GM18498 (cell line): ENCODE data around the gene PLEKHG5.

ENCODE experiments used
- ATAC-seq: cut with Tn5 transposase; IDR thresholded peaks from one replicate; pipeline ENCODE4 v1.9.1; 2021; ENCODE audit warnings: mild to moderate bottlenecking, moderate library complexity; ENCODE audit not compliant: unreplicated experiment

Gene PLEKHG5

DNA sequence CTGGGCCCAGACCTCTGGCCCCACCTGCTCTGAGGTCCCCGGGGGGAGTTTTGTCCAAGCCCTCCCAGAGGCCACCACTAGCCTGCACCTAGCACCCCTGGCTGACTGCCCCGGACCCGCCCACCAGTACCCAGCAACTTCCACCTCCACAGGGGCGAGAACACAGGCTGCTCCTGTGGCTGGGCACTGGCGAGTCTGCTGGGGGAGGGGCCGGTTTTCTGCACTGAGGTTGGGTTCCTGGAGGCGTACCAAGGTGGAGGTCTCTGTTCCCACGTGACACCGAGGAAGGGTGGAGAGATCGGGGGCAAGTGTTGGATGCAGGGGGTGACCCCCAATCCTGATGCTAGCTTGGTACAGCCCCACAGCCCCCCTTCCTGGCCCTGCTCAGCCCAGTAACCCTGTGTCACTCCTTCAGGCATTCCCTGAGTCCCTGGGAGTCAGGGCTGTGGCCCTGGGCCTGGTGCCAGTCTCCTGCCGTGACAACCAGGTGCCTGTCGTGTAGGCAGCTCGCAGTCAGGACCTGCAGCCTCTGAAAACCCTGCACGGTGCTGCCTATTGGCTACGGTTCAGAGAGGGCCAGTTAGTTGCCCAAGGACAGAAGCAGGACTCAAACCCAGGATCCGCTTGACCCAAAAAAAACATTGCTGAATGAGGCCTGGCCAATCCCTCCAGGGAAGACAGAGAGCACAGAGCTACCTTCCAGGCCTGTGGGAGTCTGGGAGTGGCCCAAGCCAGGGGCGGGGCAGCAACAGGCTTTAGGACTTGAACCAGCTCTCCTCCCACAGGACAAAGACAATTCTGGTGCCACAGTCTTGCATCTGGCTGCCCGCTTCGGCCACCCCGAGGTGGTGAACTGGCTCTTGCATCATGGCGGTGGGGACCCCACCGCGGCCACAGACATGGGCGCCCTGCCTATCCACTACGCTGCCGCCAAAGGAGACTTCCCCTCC, 63.8 kb downstream of the PLEKHG5 start:
- no peak for ATAC-seq

DNA sequence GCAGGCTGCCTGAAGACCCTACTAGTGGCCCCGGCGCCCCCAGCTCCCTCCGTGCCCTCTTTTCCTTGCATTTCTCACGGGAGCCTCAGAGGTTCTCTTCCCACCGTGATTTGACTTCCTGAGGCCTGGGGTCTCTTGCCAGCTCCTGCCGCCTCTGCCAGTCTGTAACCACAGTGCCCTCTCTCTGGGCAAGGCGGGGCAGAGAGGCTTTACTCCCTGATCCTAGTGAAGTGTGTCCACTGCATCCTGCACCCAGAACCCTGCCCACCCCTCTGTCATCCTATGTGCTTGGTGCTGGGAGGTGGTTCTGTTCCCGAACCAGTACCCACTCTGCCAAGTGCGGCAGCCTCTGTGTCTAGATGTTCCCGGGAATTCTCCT, 64.5 kb downstream of the PLEKHG5 start:
- no peak for ATAC-seq

DNA sequence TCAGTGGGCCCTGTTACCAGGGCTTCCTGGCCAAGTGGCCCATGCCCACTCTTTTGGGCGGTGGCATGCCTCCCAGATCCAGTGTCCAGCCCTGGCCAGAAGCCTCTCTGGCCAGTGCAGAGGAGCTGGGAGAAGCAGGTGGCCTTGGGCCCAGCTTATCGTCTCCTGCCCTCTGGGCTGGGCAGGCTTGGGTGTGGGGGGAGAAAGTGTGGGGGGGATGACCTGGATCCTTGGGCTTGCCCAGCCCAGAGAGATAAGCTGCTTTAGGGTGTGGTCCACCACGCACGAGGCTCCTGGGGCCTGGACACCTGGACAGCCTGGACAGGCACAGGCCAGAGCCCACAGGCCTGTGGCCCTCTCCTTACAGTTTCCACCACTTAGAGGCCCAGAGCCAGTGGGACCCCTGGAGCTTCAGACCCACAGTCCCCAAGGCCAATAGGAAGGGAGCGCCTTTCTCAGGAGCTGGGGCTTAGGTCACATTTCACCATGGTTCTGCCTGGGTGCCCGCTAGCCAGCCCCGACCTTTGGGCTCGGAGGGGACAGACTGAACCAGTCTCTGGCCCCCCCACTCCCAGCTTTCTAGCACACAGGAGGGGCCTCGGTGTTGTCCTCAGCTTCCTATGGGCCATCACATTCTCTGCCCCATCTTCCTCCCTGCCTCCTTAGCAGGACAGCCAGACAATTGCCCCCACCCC, 65.0 kb downstream of the PLEKHG5 start:
- ATAC-seq = no peak

DNA sequence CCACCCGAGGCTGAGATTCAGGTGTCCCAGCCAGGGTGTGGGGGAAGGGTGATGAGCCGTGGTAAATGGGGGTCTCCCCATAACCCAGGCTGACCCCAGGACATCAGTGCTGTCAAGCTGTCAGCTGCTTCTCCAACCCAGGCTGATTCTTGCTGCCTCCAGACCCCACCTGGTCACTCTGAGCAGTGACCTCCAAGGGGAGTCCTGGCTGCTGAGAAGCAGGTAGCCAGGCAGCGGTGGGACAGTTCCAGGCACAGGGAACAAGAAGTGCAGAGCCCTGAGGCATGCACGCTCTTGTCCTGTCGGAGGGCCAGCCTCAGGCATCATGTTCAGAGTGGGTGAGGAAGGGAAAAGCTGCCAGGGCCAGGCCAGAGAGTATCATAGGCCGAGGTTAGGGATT, 65.8 kb downstream of the PLEKHG5 start:
- ATAC-seq = no peak

DNA sequence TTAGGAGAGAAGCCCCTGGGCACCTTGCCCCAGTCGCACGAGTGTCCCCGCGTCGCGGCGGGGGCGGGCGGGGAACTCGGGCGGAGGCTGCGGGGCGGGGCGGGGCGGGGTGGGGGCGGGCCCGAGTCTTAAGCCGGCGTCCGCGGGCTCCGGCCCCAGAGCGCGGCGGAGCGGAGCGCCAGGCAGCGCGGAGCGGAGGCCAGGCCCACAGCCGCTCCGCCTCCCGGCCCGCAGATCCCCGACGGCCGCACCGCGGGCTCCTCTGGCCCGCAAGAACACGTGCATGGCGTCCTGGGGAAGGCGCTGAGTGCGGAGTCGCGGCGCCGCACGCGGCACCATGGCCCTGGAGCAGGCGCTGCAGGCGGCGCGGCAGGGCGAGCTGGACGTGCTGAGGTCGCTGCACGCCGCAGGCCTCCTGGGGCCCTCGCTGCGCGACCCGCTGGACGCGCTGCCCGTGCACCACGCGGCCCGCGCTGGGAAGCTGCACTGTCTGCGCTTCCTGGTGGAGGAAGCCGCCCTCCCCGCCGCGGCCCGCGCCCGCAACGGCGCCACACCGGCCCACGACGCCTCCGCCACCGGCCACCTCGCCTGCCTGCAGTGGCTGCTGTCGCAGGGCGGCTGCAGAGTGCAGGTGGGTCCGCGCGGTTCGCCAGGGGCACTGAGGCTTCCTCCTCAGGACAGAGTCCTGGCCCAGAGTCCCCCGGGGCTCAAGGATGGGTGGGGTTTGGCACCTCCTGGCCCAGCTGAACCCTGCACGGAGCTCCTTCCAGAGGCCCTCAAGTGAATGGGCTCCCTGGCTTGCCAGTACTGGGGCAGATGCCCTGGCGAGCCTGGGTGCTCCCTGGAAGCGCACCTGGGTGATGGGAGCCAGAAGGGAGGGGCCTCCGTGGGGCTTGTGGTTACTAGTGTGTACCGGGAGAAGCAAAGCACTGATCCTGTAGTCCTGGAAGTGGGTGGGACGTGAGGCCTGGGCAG, 66.6 kb downstream of the PLEKHG5 start, which contains the start of gene ESPN:
Gene ESPN, plus strand, starts transcription at position 158 of the 975 bp plus-strand sequence. Its CDS starts 180 bp downstream, at position 338.
- ATAC-seq = no peak

DNA sequence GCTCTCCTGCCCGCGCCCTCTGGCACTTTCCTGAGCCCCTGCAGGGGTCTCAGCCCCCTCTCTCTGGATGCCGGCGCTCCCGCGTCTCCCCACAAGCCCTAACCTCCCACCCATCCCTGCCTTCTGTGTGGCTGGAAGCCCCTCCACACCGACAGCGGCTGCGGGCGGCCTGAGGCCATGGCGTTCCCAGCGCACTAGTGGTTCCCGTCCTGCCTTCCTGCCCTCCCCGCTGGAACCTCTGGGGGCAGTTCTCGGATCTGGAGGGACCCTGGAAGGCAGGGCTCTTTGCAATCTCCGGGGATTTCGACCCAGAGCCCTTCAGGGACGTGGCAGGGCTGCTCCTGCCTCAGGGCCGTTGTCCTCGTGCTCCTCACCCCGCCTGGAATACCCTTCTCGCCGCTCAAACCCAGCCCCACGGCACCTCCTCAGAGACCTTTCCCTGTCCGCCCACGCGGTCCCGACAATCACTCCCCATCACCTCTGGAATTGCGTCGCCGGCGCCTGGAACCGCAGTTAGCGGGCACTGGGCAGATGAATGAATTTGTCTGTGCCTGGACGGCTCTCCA, 67.4 kb downstream of the PLEKHG5 start:
- ATAC-seq = no peak

DNA sequence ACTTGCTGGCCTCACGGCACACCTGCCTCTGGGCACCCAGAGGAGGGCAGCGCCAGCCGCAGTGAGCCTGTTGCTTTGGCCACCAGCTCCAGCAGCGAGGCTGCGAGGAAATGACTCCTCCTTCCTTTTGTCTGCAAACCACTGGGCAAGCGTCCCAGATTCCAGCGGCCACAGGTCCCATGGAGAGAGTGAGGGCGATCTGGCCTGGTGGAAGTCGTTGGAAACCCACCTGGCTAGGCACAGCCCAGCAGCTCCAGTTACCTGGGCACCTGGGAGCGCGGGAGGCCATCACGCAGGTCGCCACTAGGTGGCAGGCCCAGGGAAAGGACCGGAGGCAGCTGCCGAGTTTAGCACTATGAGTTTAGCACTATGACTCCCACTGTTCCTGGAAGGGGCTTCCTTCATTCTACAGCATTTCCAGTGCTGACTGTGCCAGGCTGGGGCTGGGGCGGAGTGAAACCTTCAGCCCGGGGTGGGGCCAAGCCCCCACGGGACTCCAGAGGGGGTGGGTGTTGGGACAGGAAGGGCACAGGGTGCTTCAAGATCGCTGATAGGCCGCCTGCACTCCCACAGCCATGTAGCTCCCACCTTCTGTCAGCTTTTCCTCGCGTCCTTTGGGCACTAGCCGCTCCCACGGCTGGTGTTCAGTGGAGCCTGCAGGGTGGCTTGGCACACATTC, 68.0 kb downstream of the PLEKHG5 start:
- no peak for ATAC-seq

GRCh38 chr1:6421266-6421665, 70.2 kb downstream of the PLEKHG5 start:
- ATAC-seq = no peak

DNA sequence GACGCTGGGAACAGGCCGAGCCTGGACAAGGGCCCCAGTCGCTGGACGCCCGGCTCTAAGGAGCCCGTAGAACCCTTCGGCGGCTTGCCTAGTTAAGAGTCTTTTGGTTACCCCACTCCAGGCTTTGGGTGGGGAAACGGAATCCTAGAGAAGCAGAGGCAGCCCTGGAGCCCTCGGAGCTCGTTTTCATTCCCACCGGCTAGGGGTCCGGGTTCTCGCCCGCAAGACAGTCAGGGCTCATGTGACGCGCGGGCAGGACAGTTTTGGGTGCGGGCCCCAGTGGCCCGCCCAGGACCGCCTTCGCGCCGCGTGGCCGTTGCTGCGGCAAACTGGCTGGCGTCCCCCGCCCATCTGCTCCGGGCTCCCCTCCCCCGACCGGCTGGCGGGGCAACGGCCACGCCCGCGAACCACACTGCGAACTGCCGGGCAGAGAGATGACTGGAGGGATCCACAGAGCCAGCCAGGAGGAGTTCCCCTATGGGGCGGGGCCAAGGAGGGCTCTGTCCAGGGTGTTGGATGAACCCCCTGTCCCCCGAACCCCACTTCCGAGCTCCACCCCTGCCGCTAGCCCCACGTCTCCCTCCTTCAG, 70.9 kb downstream of the PLEKHG5 start:
- no peak for ATAC-seq

GRCh38 chr1:6419804-6420453, 71.5 kb downstream of the PLEKHG5 start, which contains the start of gene HES2:
HES2 (minus strand) TSS chr1:6419919; CDS start chr1:6419820, 99 bp downstream.
- no peak for ATAC-seq

DNA sequence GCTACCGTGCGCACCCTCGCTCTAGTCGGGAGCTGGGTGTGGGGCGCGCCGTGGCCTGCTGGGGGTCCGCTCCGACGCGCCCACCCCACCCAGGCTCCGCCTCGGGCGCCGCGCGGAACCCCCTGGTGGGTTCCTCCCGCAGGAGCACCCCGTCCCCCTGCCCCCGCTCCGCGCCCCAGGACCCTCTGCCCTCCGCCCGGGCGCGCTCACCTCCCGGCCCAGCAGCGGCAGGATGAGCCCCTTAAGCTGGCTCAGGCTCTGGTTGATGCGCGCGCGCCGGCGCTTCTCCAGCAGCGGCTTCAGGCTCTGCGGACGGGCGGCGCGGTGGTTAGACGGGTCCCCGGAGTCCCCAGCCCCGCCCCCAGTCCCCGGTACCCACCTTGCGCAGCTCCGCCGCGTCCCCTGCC, 72.1 kb downstream of the PLEKHG5 start:
- no peak for ATAC-seq

DNA sequence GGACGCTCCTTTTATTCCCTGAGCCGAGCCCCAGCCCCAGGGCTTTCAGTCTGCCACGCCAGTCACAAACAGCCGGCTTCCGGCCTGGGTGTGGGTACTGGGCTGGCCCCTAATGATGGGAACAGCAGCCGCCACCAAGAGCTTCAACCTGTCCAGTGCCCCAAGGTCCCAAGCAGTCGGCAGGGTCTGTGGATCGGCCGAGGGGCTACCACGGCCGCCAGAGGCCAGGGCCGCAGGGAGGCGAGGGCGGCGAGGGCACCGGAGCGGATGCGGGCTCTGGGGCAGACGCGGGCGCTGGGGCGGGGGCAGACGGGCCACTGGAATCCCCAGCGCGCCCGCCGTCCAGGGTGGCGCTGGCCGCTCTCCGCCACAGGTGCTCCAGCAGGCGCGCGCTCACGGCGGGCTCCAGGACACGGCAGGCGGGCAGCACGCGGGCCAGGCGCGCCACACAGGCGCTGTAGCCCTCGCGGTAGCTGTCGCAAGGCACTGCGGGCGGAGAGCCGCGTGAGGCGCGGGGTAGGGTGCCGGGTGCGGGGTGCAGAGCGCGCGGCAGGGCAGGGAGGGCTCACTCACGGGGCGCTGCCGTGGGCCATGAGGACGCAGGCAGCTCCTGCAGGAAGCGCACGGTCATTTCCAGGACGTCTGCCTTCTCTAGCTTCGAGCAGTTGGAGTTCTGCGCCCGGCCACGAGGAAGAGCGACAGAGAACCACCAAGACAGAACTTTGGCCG, 72.6 kb downstream of the PLEKHG5 start:
- ATAC-seq = no peak

- no peak for ATAC-seq
These were observed 73.4 kb downstream of the PLEKHG5 start for GRCh38 chr1:6417961-6418667.
